HG03097 (cell line): Measurements from ENCODE around the gene MELK.

Experiments used
- ATAC-seq: cut with Tn5 transposase; IDR thresholded peaks from one replicate; pipeline ENCODE4 v1.9.1; 2021; ENCODE audit not compliant: unreplicated experiment, low FRiP score

MELK gene

GRCh38 chr9:36665921-36666431, 93.3 kb downstream of the MELK start:
- ATAC-seq, result no peak

- no peak for ATAC-seq
Measured at GRCh38 chr9:36671561-36671960, 98.9 kb downstream of the MELK start.

GRCh38 chr9:36676091-36676490, 103.4 kb downstream of the MELK start:
- no peak for ATAC-seq

- ATAC-seq, result no peak
Measured at GRCh38 chr9:36676778-36677485, 104.2 kb downstream of the MELK start.

GRCh38 chr9:36677611-36678010, 104.9 kb downstream of the MELK start:
- no peak for ATAC-seq

GRCh38 chr9:36679710-36680109, 107.0 kb downstream of the MELK start:
- ATAC-seq, result no peak

- no peak for ATAC-seq
Measured at GRCh38 chr9:36686471-36686870, 113.8 kb downstream of the MELK start.

- ATAC-seq, result no peak
Measured at GRCh38 chr9:36690412-36691168, 117.9 kb downstream of the MELK start.

- no peak for ATAC-seq
Measured at GRCh38 chr9:36691671-36692070, 119.0 kb downstream of the MELK start.

- ATAC-seq, result no peak
Measured at GRCh38 chr9:36698984-36699383, 126.3 kb downstream of the MELK start.

GRCh38 chr9:36704148-36704547, 131.5 kb downstream of the MELK start:
- ATAC-seq, result no peak

GRCh38 chr9:36713515-36714490, 141.1 kb downstream of the MELK start:
- ATAC-seq, result no peak

GRCh38 chr9:36716496-36716895, 143.8 kb downstream of the MELK start:
- ATAC-seq, result no peak

GRCh38 chr9:36717276-36717675, 144.6 kb downstream of the MELK start:
- ATAC-seq, result no peak

- no peak for ATAC-seq
Measured at GRCh38 chr9:36718612-36719011, 145.9 kb downstream of the MELK start.

- no peak for ATAC-seq
Measured at GRCh38 chr9:36720043-36720442, 147.3 kb downstream of the MELK start.

- no peak for ATAC-seq
Measured at GRCh38 chr9:36721846-36722588, 149.3 kb downstream of the MELK start.

GRCh38 chr9:36725777-36726356, 153.2 kb downstream of the MELK start:
- ATAC-seq, result no peak
